SK-N-SH (cell line): ENCODE data around the gene ELOVL2. TPM values are rescaled to one million over a fixed set of nuclear protein-coding genes. Genes with fewer than 3 reads are reported as not detected.
A peak's percentile ranks its signal among the peaks of the same experiment; 100 is the strongest.

Source experiments
- CTCF ChIA-PET: fragments of 300-600, 350-600 bp; formaldehyde crosslinking; extraction: SDS; loops from one replicate; lab custom pipeline; 2021; lab: Yijun Ruan, JAX
- POLR2A ChIA-PET: fragments of 350-600 bp; sonication (Branson Sonifier 250); formaldehyde crosslinking; extraction: SDS; loops from one replicate; lab custom pipeline; 2020; ENCODE audit warnings: antibody characterized with exemption, inconsistent platforms; lab: Yijun Ruan, JAX
- DNase-seq: peaks from one replicate; pipeline ENCODE4 v3.0.0; 2012
- H2AFZ ChIP-seq: fragments of 200-600 bp; sonication (generic); 2 replicates; pipeline ENCODE4 v1.8.1; 2016; ENCODE audit warnings: antibody characterized with exemption, mild to moderate bottlenecking, low read depth
- H3F3A ChIP-seq: fragments of 200-600 bp; sonication (generic); replicated peaks from 2 replicates; pipeline ENCODE3; 2016; ENCODE audit warnings: antibody characterized with exemption, mild to moderate bottlenecking; ENCODE audit not compliant: insufficient read depth
- H3K27ac ChIP-seq, 2 experiments: fragments of 200-500 bp in 1 of 2; fragments of 200-600 bp in 1 of 2; sonication (Bioruptor generic) in 1 of 2; sonication (generic), shearing (Covaris generic) in 1 of 2; 2 replicates each; pipeline versions ENCODE4 v1.5.1 to v1.6.1; 2014 to 2016; ENCODE audit warnings: low read depth in 2 of 2, inconsistent platforms in 1 of 2, low read length in 1 of 2, mild to moderate bottlenecking in 1 of 2, mixed read lengths in 1 of 2
- H3K27me3 ChIP-seq: fragments of 200-600 bp; sonication (generic), shearing (Covaris generic); 2 replicates; pipeline ENCODE4 v1.6.1; 2016; ENCODE audit warnings: mixed run types; ENCODE audit not compliant: insufficient read depth
- H3K36me3 ChIP-seq, 2 experiments: fragments of 200-500 bp in 1 of 2; fragments of 200-600 bp in 1 of 2; sonication (Bioruptor generic) in 1 of 2; sonication (generic) in 1 of 2; replicated peaks in 1 of 2; 2 replicates each; pipeline versions ENCODE3 to v1.5.1; 2014 to 2016; ENCODE audit warnings: low read length in 1 of 2, mild to moderate bottlenecking in 1 of 2; ENCODE audit not compliant: insufficient read depth in 2 of 2, control insufficient read depth in 1 of 2
- H3K4me1 ChIP-seq, 2 experiments: fragments of 200-500 bp in 1 of 2; fragments of 200-600 bp in 1 of 2; sonication (Bioruptor generic) in 1 of 2; sonication (generic), shearing (Covaris generic) in 1 of 2; 2 replicates each; pipeline versions ENCODE4 v1.5.1 to v1.6.1; 2014 to 2016; ENCODE audit warnings: low read depth in 1 of 2, low read length in 1 of 2, mixed run types in 1 of 2; ENCODE audit not compliant: insufficient read depth in 2 of 2, control insufficient read depth in 1 of 2
- H3K4me2 ChIP-seq: fragments of 200-600 bp; sonication (generic), shearing (Covaris generic); 2 replicates; pipeline ENCODE4 v1.6.1; 2017; ENCODE audit warnings: mixed run types
- H3K4me3 ChIP-seq, 2 experiments: fragments of 200-500 bp in 1 of 2; fragments of 200-600 bp in 1 of 2; sonication (Bioruptor generic) in 1 of 2; sonication (generic), shearing (Covaris generic) in 1 of 2; 2 replicates each; pipeline versions ENCODE4 v1.5.1 to v1.8.1; 2014 to 2016; ENCODE audit warnings: low read depth in 2 of 2, inconsistent platforms in 1 of 2, low read length in 1 of 2, mild to moderate bottlenecking in 1 of 2, mixed read lengths in 1 of 2, moderate library complexity in 1 of 2
- H3K79me2 ChIP-seq: fragments of 200-600 bp; sonication (generic); 2 replicates; pipeline ENCODE4 v1.8.1; 2017; ENCODE audit warnings: mild to moderate bottlenecking; ENCODE audit not compliant: insufficient read depth
- H3K9ac ChIP-seq: fragments of 200-600 bp; sonication (generic); 2 replicates; pipeline ENCODE4 v1.6.1; 2017; ENCODE audit warnings: mixed run types
- H3K9me2 ChIP-seq: fragments of 200-600 bp; sonication (generic); 2 replicates; pipeline ENCODE4 v1.6.1; 2017; ENCODE audit warnings: mixed run types
- H3K9me3 ChIP-seq: fragments of 200-600 bp; sonication (generic); 2 replicates; pipeline ENCODE4 v1.6.1; 2017; ENCODE audit warnings: mixed run types, mild to moderate bottlenecking, moderate library complexity
- H4K20me1 ChIP-seq: fragments of 200-600 bp; sonication (generic); 2 replicates; pipeline ENCODE4 v1.6.1; 2017; ENCODE audit warnings: mild to moderate bottlenecking, mixed run types; ENCODE audit not compliant: insufficient read depth
- EZH2phosphoT487 ChIP-seq: fragments of 200-600 bp; sonication (generic); IDR thresholded peaks from 2 replicates; pipeline ENCODE4 v1.6.1; 2017; ENCODE audit warnings: low read depth, mixed run types, mild to moderate bottlenecking, antibody characterized with exemption, moderate library complexity, borderline replicate concordance
- FOSL2 ChIP-seq: IDR thresholded peaks from 2 replicates; pipeline ENCODE4 v1.4.0; 2012; ENCODE audit warnings: low read depth, mild to moderate bottlenecking, moderate library complexity, borderline replicate concordance
- FOXJ3 ChIP-seq: sonication (generic); formaldehyde crosslinking; IDR thresholded peaks from 2 replicates; pipeline ENCODE4 v1.5.1; 2020; ENCODE audit warnings: mild to moderate bottlenecking, missing genetic modification reagents
- FOXM1 ChIP-seq: IDR thresholded peaks from 2 replicates; pipeline ENCODE4 v1.4.0; 2012; ENCODE audit warnings: low read depth, mild to moderate bottlenecking
- GABPA ChIP-seq: IDR thresholded peaks from 2 replicates; pipeline ENCODE4 v1.4.0; 2012; ENCODE audit warnings: low read depth, mild to moderate bottlenecking
- GATA2 ChIP-seq: sonication (generic); formaldehyde crosslinking; IDR thresholded peaks from 2 replicates; pipeline ENCODE4 v1.5.0; 2020; ENCODE audit warnings: mild to moderate bottlenecking, missing genetic modification reagents
- JUND ChIP-seq: IDR thresholded peaks from 2 replicates; pipeline ENCODE4 v1.4.0; 2012
- MEF2A ChIP-seq: IDR thresholded peaks from 2 replicates; pipeline ENCODE4 v1.4.0; 2012; ENCODE audit warnings: low read depth, borderline replicate concordance
- NFIC ChIP-seq: IDR thresholded peaks from 2 replicates; pipeline ENCODE4 v1.4.0; 2012; ENCODE audit warnings: borderline replicate concordance
- RAD21 ChIP-seq: IDR thresholded peaks from 2 replicates; pipeline ENCODE4 v1.6.1; 2012; ENCODE audit warnings: mild to moderate bottlenecking, low read length
- SIN3A ChIP-seq: IDR thresholded peaks from 2 replicates; pipeline ENCODE4 v1.6.1; 2012; ENCODE audit warnings: low read depth, mild to moderate bottlenecking, low read length, moderate library complexity, borderline replicate concordance
- TAF1 ChIP-seq: IDR thresholded peaks from 2 replicates; pipeline ENCODE4 v1.6.1; 2012; ENCODE audit warnings: low read depth, mild to moderate bottlenecking, low read length, moderate library complexity, borderline replicate concordance
- TCF12 ChIP-seq: IDR thresholded peaks from 2 replicates; pipeline ENCODE4 v1.4.0; 2012
- TEAD4 ChIP-seq: IDR thresholded peaks from 2 replicates; pipeline ENCODE4 v1.4.0; 2012; ENCODE audit warnings: mild to moderate bottlenecking, borderline replicate concordance; ENCODE audit not compliant: insufficient read depth
- YY1 ChIP-seq: IDR thresholded peaks from 2 replicates; pipeline ENCODE4 v1.4.0; 2012; ENCODE audit warnings: low read depth, mild to moderate bottlenecking
- WGBS: methylation state at CpG from one replicate; pipeline ENCODE4 v1.1.6; 2017; ENCODE audit warnings: low lambda C conversion rate; 5-methylcytosine and 5-hydroxymethylcytosine counted together
- polyA plus RNA-seq, 3 experiments: library from polyadenylated mRNA; depleted of rRNA; stranded (reverse); fragments of >200 nt; gene quantifications; 2 replicates each; pipeline ENCODE4 v1.2.3, GENCODE V29; 2012
- TF ChIP-seq, protein P1 (sequence below): fragments of 200-600 bp; sonication (generic); IDR thresholded peaks from 2 replicates; pipeline ENCODE4 v1.6.1; 2017; ENCODE audit warnings: antibody characterized with exemption, mild to moderate bottlenecking, moderate library complexity
- TF ChIP-seq, protein P2 (sequence below): fragments of 150-350 bp; IDR thresholded peaks from 2 replicates; pipeline ENCODE4 v1.6.1; 2017; ENCODE audit warnings: antibody characterized with exemption, low read length, low read depth, borderline replicate concordance
- TF ChIP-seq, protein P3 (sequence below): IDR thresholded peaks from 2 replicates; pipeline ENCODE4 v1.4.0; 2012; ENCODE audit warnings: low read depth
- TF ChIP-seq, protein P4 (sequence below): IDR thresholded peaks from 2 replicates; pipeline ENCODE4 v1.4.0; 2012; ENCODE audit warnings: low read depth, borderline replicate concordance
- TF ChIP-seq, protein P5 (sequence below): IDR thresholded peaks from 2 replicates; pipeline ENCODE4 v1.6.1; 2012; ENCODE audit warnings: mild to moderate bottlenecking, low read depth, low read length, moderate library complexity
- TF ChIP-seq, protein P6 (sequence below): IDR thresholded peaks from 2 replicates; pipeline ENCODE4 v1.4.0; 2012; ENCODE audit warnings: low read depth, borderline replicate concordance

ELOVL2 gene, protein sequence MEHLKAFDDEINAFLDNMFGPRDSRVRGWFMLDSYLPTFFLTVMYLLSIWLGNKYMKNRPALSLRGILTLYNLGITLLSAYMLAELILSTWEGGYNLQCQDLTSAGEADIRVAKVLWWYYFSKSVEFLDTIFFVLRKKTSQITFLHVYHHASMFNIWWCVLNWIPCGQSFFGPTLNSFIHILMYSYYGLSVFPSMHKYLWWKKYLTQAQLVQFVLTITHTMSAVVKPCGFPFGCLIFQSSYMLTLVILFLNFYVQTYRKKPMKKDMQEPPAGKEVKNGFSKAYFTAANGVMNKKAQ
- polyA plus RNA-seq (2012; rRNA removed) = 0.39 and 0.49 TPM in 2 replicates
- polyA plus RNA-seq (2012; cell fraction: cytosol; rRNA removed) = 0.62 and 0.75 TPM in 2 replicates
- polyA plus RNA-seq (2012; cell fraction: nucleus; rRNA removed) = 0.14 and 0.42 TPM in 2 replicates

DNA sequence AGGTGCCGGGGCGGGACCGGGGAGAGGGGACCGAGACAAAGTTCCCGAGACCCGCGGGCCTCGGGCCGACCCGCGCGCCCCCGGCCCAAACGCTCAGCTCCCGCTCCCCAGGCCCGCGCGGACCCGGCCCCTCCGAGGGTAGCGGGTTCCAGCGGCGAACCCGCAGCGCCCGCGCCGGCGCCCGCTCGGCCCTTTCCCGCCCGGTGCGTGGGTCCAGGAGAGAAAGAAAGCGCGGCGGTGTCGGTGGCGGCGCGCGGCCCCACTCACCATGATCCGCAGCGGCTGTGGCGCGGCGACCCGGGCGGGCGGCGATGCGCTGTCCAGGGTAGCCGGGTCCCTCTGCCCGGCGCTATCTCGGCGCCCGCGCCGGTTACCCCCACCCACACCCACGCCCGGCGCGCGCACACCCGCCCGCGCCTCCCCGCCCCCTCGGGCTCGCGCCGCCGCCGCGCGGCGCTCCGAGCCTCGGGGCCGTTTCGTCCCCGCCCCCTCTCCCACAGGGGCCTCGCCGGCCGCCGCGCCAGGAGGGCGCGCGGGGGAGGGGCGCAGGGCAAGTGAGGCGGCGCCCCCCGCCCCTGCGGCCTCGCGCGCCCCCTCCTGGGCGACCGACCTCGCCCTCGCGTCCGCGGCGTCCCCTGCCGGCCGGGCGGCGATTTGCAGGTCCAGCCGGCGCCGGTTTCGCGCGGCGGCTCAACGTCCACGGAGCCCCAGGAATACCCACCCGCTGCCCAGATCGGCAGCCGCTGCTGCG, at the start of gene ELOVL2:
ELOVL2 (minus strand) TSS at position 345 of the 751 bp plus-strand sequence; CDS start at position 270, 75 bp downstream.
- H3K27me3 ChIP-seq = peaks cover 3% of the 10 kb centered on the region; the same call in 1 of the 2 replicates
- H2AFZ ChIP-seq = peak within 1 kb of the TSS; percentile 79; the same call in 1 of the 2 replicates
- peak within 1 kb of the TSS; percentile 12; the same call in 1 of the 2 replicates for H3K9ac ChIP-seq
- H3K79me2 ChIP-seq = no peaks in the 10 kb centered on the region
- DNase-seq = peak; percentile 95
- H3K9me2 ChIP-seq = no peaks in the 10 kb centered on the region
- no peaks in the 10 kb centered on the region for H3K9me3 ChIP-seq
- peaks cover 16% of the 10 kb centered on the region for H3F3A ChIP-seq
- ChIA-PET CTCF (interaction anchor here (0.6 to 3.3 kb wide), 22 partner anchors 9 to 208 kb away, joined by 3 to 17 read pairs (median 4); partner anchors contain the start of gene SYCP2L), POLR2A (no interaction called here)
- peaks cover 0 to 4% of the 10 kb centered on the region in 2 experiments; a peak in 1 of 4 replicates for H3K4me1 ChIP-seq
- peak within 1 kb of the TSS; percentile 62 to 66 for H3K4me3 ChIP-seq
- no peaks in the 10 kb centered on the region for H4K20me1 ChIP-seq
- peak within 1 kb of the TSS; percentile 78 for H3K4me2 ChIP-seq
- no peaks in the 10 kb centered on the region for H3K36me3 ChIP-seq
- H3K27ac ChIP-seq = no peak within 1 kb of the TSS
- WGBS = 0% methylated on average over 20 of the region's 124 CpGs
- TF ChIP-seq, protein P1, sequence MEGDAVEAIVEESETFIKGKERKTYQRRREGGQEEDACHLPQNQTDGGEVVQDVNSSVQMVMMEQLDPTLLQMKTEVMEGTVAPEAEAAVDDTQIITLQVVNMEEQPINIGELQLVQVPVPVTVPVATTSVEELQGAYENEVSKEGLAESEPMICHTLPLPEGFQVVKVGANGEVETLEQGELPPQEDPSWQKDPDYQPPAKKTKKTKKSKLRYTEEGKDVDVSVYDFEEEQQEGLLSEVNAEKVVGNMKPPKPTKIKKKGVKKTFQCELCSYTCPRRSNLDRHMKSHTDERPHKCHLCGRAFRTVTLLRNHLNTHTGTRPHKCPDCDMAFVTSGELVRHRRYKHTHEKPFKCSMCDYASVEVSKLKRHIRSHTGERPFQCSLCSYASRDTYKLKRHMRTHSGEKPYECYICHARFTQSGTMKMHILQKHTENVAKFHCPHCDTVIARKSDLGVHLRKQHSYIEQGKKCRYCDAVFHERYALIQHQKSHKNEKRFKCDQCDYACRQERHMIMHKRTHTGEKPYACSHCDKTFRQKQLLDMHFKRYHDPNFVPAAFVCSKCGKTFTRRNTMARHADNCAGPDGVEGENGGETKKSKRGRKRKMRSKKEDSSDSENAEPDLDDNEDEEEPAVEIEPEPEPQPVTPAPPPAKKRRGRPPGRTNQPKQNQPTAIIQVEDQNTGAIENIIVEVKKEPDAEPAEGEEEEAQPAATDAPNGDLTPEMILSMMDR = peak; percentile 58
- TF ChIP-seq FOXJ3 (no peak), TAF1 (no peak), FOXM1 (no peak), FOSL2 (no peak), NFIC (no peak), SIN3A (no peak), TEAD4 (no peak), YY1 (no peak), MEF2A (no peak), RAD21 (no peak; the same call in 1 of the 2 replicates), JUND (no peak), GATA2 (no peak), TCF12 (no peak), GABPA (no peak), EZH2phosphoT487 (no peak)
- TF ChIP-seq, protein P2, sequence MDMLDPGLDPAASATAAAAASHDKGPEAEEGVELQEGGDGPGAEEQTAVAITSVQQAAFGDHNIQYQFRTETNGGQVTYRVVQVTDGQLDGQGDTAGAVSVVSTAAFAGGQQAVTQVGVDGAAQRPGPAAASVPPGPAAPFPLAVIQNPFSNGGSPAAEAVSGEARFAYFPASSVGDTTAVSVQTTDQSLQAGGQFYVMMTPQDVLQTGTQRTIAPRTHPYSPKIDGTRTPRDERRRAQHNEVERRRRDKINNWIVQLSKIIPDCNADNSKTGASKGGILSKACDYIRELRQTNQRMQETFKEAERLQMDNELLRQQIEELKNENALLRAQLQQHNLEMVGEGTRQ = no peak
- TF ChIP-seq, protein P3, sequence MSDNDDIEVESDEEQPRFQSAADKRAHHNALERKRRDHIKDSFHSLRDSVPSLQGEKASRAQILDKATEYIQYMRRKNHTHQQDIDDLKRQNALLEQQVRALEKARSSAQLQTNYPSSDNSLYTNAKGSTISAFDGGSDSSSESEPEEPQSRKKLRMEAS = no peak
- TF ChIP-seq, protein P4, sequence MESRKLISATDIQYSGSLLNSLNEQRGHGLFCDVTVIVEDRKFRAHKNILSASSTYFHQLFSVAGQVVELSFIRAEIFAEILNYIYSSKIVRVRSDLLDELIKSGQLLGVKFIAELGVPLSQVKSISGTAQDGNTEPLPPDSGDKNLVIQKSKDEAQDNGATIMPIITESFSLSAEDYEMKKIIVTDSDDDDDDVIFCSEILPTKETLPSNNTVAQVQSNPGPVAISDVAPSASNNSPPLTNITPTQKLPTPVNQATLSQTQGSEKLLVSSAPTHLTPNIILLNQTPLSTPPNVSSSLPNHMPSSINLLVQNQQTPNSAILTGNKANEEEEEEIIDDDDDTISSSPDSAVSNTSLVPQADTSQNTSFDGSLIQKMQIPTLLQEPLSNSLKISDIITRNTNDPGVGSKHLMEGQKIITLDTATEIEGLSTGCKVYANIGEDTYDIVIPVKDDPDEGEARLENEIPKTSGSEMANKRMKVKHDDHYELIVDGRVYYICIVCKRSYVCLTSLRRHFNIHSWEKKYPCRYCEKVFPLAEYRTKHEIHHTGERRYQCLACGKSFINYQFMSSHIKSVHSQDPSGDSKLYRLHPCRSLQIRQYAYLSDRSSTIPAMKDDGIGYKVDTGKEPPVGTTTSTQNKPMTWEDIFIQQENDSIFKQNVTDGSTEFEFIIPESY = no peak
- TF ChIP-seq, protein P5, sequence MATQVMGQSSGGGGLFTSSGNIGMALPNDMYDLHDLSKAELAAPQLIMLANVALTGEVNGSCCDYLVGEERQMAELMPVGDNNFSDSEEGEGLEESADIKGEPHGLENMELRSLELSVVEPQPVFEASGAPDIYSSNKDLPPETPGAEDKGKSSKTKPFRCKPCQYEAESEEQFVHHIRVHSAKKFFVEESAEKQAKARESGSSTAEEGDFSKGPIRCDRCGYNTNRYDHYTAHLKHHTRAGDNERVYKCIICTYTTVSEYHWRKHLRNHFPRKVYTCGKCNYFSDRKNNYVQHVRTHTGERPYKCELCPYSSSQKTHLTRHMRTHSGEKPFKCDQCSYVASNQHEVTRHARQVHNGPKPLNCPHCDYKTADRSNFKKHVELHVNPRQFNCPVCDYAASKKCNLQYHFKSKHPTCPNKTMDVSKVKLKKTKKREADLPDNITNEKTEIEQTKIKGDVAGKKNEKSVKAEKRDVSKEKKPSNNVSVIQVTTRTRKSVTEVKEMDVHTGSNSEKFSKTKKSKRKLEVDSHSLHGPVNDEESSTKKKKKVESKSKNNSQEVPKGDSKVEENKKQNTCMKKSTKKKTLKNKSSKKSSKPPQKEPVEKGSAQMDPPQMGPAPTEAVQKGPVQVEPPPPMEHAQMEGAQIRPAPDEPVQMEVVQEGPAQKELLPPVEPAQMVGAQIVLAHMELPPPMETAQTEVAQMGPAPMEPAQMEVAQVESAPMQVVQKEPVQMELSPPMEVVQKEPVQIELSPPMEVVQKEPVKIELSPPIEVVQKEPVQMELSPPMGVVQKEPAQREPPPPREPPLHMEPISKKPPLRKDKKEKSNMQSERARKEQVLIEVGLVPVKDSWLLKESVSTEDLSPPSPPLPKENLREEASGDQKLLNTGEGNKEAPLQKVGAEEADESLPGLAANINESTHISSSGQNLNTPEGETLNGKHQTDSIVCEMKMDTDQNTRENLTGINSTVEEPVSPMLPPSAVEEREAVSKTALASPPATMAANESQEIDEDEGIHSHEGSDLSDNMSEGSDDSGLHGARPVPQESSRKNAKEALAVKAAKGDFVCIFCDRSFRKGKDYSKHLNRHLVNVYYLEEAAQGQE = peak; percentile 94
- TF ChIP-seq, protein P6, sequence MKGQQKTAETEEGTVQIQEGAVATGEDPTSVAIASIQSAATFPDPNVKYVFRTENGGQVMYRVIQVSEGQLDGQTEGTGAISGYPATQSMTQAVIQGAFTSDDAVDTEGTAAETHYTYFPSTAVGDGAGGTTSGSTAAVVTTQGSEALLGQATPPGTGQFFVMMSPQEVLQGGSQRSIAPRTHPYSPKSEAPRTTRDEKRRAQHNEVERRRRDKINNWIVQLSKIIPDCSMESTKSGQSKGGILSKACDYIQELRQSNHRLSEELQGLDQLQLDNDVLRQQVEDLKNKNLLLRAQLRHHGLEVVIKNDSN = no peak
